UCSD-AML1 (cell line): ENCODE data around the gene BHLHE41.

Source experiments
- DNase-seq: peaks from one replicate; lab custom pipeline; 2025; ENCODE audit not compliant: unreplicated experiment; lab: John Stamatoyannopoulos, UW

BHLHE41 gene

GRCh38 chr12:26135010-26135420, 10.2 kb upstream of the BHLHE41 start:
- no peak for DNase-seq

GRCh38 chr12:26134540-26134939, 9.7 kb upstream of the BHLHE41 start:
- no peak for DNase-seq

- DNase-seq = no peak
Observed at GRCh38 chr12:26133521-26133920, 8.7 kb upstream of the BHLHE41 start.

- DNase-seq = no peak
Observed at GRCh38 chr12:26132866-26133265, 8.0 kb upstream of the BHLHE41 start.

GRCh38 chr12:26131936-26132335, 7.1 kb upstream of the BHLHE41 start:
- DNase-seq = no peak

- DNase-seq = no peak
Observed at GRCh38 chr12:26130728-26131127, 5.9 kb upstream of the BHLHE41 start.

GRCh38 chr12:26128168-26128567, 3.3 kb upstream of the BHLHE41 start:
- no peak for DNase-seq

GRCh38 chr12:26127404-26127803, 2.6 kb upstream of the BHLHE41 start:
- DNase-seq = no peak

- peak; percentile 46 for DNase-seq
Observed at GRCh38 chr12:26126340-26127284, 1.8 kb upstream of the BHLHE41 start.

GRCh38 chr12:26125400-26126339, 833 bp upstream of the BHLHE41 start:
- peak; percentile 30 for DNase-seq

- no peak for DNase-seq
Observed at GRCh38 chr12:26123482-26123980, 1.3 kb downstream of the BHLHE41 start.

GRCh38 chr12:26122681-26123481, 2.0 kb downstream of the BHLHE41 start:
- peak; percentile 58 for DNase-seq

- DNase-seq = peak; percentile 39
Observed at GRCh38 chr12:26122061-26122680, 2.7 kb downstream of the BHLHE41 start.

- DNase-seq = no peak
Observed at GRCh38 chr12:26121323-26122060, 3.3 kb downstream of the BHLHE41 start.

GRCh38 chr12:26120561-26121274, 4.1 kb downstream of the BHLHE41 start:
- no peak for DNase-seq

- DNase-seq = no peak
Observed at GRCh38 chr12:26119391-26119989, 5.3 kb downstream of the BHLHE41 start.

- DNase-seq = no peak
Observed at GRCh38 chr12:26118308-26118707, 6.5 kb downstream of the BHLHE41 start.
